Osteoblast (primary cell): ENCODE data around the gene ODF2L. TPM values are rescaled to one million over a fixed set of nuclear protein-coding genes. Genes with fewer than 3 reads are reported as not detected.

Experiments used
- DNase-seq: peaks from one replicate; pipeline ENCODE4 v3.0.0; 2011; ENCODE audit warnings: low spot score, mixed read lengths; ENCODE audit not compliant: insufficient read length; ENCODE audit errors: missing footprints
- H2AFZ ChIP-seq: 2 replicates; pipeline ENCODE4 v1.6.0; 2011; ENCODE audit warnings: mild to moderate bottlenecking, low read length
- H3K27ac ChIP-seq: 2 replicates; pipeline ENCODE4 v1.5.1; 2011; ENCODE audit warnings: mild to moderate bottlenecking, low read depth, low read length, moderate library complexity
- H3K27me3 ChIP-seq: 2 replicates; pipeline ENCODE4 v1.6.0; 2012; ENCODE audit warnings: mild to moderate bottlenecking, control low read depth, inconsistent platforms, low read length, moderate library complexity; ENCODE audit not compliant: insufficient read depth
- H3K36me3 ChIP-seq: 2 replicates; pipeline ENCODE4 v1.5.1; 2011; ENCODE audit warnings: mild to moderate bottlenecking, low read length, control low read depth, moderate library complexity; ENCODE audit not compliant: insufficient read depth
- H3K4me1 ChIP-seq: 2 replicates; pipeline ENCODE4 v1.5.1; 2011; ENCODE audit warnings: mild to moderate bottlenecking, low read length, control low read depth, moderate library complexity; ENCODE audit not compliant: insufficient read depth
- H3K4me2 ChIP-seq: 2 replicates; pipeline ENCODE4 v1.6.0; 2011; ENCODE audit warnings: mild to moderate bottlenecking, low read length; ENCODE audit not compliant: insufficient read depth
- H3K4me3 ChIP-seq: fragments of 200-600 bp; sonication (generic); 3 replicates; pipeline ENCODE4 v1.5.1; 2012; ENCODE audit warnings: mild to moderate bottlenecking, low read length, inconsistent platforms; ENCODE audit not compliant: insufficient read depth
- H3K79me2 ChIP-seq: 2 replicates; pipeline ENCODE4 v1.6.0; 2012; ENCODE audit warnings: mild to moderate bottlenecking, low read length, control low read depth, inconsistent platforms; ENCODE audit not compliant: insufficient read depth
- H3K9me3 ChIP-seq: 2 replicates; pipeline ENCODE4 v1.5.1; 2011; ENCODE audit warnings: low read depth, low read length, control low read depth
- H4K20me1 ChIP-seq: 2 replicates; pipeline ENCODE4 v1.6.0; 2012; ENCODE audit warnings: mild to moderate bottlenecking, low read length, control low read depth; ENCODE audit not compliant: insufficient read depth
- CTCF ChIP-seq: IDR thresholded peaks from 2 replicates; pipeline ENCODE4 v1.5.1; 2011; ENCODE audit warnings: mild to moderate bottlenecking, low read depth, low read length, moderate library complexity; ENCODE audit errors: extremely low read depth
- total RNA-seq: library from RNA; depleted of rRNA; stranded (reverse); fragments of >200 nt; gene quantifications from 2 replicates; pipeline ENCODE4 v1.2.3, GENCODE V29; 2012

The ODF2L gene
- total RNA-seq, 1 donor, result 87.6 TPM

DNA sequence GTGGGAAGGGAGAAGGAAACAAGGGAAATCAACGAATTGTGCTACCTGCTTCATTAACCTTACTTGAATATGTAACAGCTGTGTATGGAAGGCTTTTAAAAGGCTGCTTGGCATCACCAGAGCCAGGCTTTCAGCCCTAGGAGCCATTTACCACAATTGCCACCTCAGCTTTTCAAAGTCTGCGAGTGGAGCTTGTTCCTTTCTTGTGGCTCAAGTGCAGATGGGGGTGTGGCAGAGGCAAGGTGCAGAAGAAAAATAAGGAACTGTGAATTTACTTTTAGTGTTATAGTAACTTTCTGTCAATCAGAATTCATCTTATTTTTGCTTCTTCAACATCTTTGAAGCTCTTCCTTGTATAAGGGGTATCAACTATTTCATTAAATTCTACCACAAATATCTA is 45.5 kb upstream of the ODF2L start:
- Histone ChIP-seq H4K20me1 (no peaks in the 10 kb centered on the region), H3K27ac (no peak overlapping the region), H3K4me1 (no peaks in the 10 kb centered on the region), H3K4me2 (no peak overlapping the region), H3K27me3 (no peaks in the 10 kb centered on the region), H3K79me2 (no peaks in the 10 kb centered on the region), H3K36me3 (no peaks in the 10 kb centered on the region), H3K9me3 (no peaks in the 10 kb centered on the region), H2AFZ (no peak overlapping the region), H3K4me3 (no peak overlapping the region)
- no peak for DNase-seq
- TF ChIP-seq CTCF, result no peak

- Histone ChIP-seq H2AFZ (no peak overlapping the region), H4K20me1 (no peaks in the 10 kb centered on the region), H3K4me3 (no peak overlapping the region), H3K36me3 (no peaks in the 10 kb centered on the region), H3K27ac (no peak overlapping the region), H3K9me3 (no peaks in the 10 kb centered on the region), H3K4me1 (no peaks in the 10 kb centered on the region), H3K79me2 (no peaks in the 10 kb centered on the region), H3K4me2 (no peak overlapping the region), H3K27me3 (no peaks in the 10 kb centered on the region)
- no peak for DNase-seq
- no peak for TF ChIP-seq CTCF
Observed at GRCh38 chr1:86436041-86436440, 39.9 kb upstream of the ODF2L start.

- Histone ChIP-seq H2AFZ (no peak overlapping the region), H3K4me1 (peaks cover 4% of the 10 kb centered on the region), H3K27me3 (no peaks in the 10 kb centered on the region), H3K4me2 (no peak overlapping the region), H3K4me3 (no peak overlapping the region), H4K20me1 (no peaks in the 10 kb centered on the region), H3K9me3 (no peaks in the 10 kb centered on the region), H3K27ac (no peak overlapping the region), H3K79me2 (no peaks in the 10 kb centered on the region), H3K36me3 (no peaks in the 10 kb centered on the region)
- no peak for DNase-seq
- TF ChIP-seq CTCF, result no peak
Observed at GRCh38 chr1:86435327-86435726, 39.2 kb upstream of the ODF2L start.

GRCh38 chr1:86434059-86434458 is 37.9 kb upstream of the ODF2L start:
- no peak for DNase-seq
- H3K4me3 ChIP-seq, result no peak overlapping the region
- no peaks in the 10 kb centered on the region for H3K9me3 ChIP-seq
- no peak overlapping the region for H3K27ac ChIP-seq
- no peak overlapping the region for H3K4me2 ChIP-seq
- H4K20me1 ChIP-seq, result no peaks in the 10 kb centered on the region
- no peaks in the 10 kb centered on the region for H3K79me2 ChIP-seq
- no peaks in the 10 kb centered on the region for H3K27me3 ChIP-seq
- peaks cover 14% of the 10 kb centered on the region for H3K4me1 ChIP-seq
- no peak for TF ChIP-seq CTCF
- H2AFZ ChIP-seq, result no peak overlapping the region
- no peaks in the 10 kb centered on the region for H3K36me3 ChIP-seq
